GM12874 (cell line): ENCODE results near the gene HID1.

ENCODE experiments used
- CTCF ChIP-seq: IDR thresholded peaks from 2 replicates; pipeline ENCODE4 v1.5.1; 2011; ENCODE audit warnings: low read depth, mild to moderate bottlenecking, control low read depth, low read length, moderate library complexity; ENCODE audit not compliant: insufficient read depth

Gene HID1

GRCh38 chr17:74947041-74947754, 25.4 kb downstream of the HID1 start:
- no peak for TF ChIP-seq CTCF

- TF ChIP-seq CTCF, result no peak
Observed at GRCh38 chr17:74946641-74947040, 25.9 kb downstream of the HID1 start.

- TF ChIP-seq CTCF, result no peak
Observed at GRCh38 chr17:74945543-74945942, 27.0 kb downstream of the HID1 start.

GRCh38 chr17:74943808-74944522, 28.6 kb downstream of the HID1 start:
- no peak for TF ChIP-seq CTCF

GRCh38 chr17:74941128-74941725, 31.3 kb downstream of the HID1 start:
- TF ChIP-seq CTCF, result no peak

GRCh38 chr17:74939534-74939933, 33.0 kb downstream of the HID1 start:
- no peak for TF ChIP-seq CTCF

GRCh38 chr17:74938194-74938950, 34.2 kb downstream of the HID1 start:
- no peak for TF ChIP-seq CTCF
